ENCODE measurements around the gene GGT7.

DNA sequence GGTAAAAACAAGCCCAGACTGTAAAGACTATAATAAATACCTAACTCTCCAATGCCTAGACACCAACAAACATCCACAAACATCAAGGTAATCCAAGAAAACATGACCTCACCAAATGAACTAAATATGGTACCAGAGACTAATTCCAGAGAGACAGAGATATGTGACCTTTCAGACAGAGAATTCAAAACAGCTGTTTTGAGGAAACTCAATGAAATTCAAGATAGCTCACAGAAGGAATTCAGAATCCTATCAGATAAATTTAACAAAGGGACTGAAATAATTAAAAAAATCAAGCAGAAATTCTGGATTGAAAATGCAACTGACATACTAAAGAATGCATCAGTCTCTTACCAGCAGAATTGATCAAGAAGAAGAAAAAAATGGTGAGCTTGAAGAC, 73.8 kb downstream of the GGT7 start:
- TF ChIP-seq, protein P1, sequence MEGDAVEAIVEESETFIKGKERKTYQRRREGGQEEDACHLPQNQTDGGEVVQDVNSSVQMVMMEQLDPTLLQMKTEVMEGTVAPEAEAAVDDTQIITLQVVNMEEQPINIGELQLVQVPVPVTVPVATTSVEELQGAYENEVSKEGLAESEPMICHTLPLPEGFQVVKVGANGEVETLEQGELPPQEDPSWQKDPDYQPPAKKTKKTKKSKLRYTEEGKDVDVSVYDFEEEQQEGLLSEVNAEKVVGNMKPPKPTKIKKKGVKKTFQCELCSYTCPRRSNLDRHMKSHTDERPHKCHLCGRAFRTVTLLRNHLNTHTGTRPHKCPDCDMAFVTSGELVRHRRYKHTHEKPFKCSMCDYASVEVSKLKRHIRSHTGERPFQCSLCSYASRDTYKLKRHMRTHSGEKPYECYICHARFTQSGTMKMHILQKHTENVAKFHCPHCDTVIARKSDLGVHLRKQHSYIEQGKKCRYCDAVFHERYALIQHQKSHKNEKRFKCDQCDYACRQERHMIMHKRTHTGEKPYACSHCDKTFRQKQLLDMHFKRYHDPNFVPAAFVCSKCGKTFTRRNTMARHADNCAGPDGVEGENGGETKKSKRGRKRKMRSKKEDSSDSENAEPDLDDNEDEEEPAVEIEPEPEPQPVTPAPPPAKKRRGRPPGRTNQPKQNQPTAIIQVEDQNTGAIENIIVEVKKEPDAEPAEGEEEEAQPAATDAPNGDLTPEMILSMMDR (IDR thresholded peaks at IDR 0.05), result no peak
- TF ChIP-seq EP300 (IDR thresholded peaks at IDR 0.05; ENCODE audit: low read depth), result no peak
